GM19452 (cell line): ENCODE results near the gene THADA.

ENCODE experiments used
- ATAC-seq: cut with Tn5 transposase; IDR thresholded peaks from one replicate; pipeline ENCODE4 v1.9.1; 2021; ENCODE audit not compliant: unreplicated experiment

Gene THADA

DNA sequence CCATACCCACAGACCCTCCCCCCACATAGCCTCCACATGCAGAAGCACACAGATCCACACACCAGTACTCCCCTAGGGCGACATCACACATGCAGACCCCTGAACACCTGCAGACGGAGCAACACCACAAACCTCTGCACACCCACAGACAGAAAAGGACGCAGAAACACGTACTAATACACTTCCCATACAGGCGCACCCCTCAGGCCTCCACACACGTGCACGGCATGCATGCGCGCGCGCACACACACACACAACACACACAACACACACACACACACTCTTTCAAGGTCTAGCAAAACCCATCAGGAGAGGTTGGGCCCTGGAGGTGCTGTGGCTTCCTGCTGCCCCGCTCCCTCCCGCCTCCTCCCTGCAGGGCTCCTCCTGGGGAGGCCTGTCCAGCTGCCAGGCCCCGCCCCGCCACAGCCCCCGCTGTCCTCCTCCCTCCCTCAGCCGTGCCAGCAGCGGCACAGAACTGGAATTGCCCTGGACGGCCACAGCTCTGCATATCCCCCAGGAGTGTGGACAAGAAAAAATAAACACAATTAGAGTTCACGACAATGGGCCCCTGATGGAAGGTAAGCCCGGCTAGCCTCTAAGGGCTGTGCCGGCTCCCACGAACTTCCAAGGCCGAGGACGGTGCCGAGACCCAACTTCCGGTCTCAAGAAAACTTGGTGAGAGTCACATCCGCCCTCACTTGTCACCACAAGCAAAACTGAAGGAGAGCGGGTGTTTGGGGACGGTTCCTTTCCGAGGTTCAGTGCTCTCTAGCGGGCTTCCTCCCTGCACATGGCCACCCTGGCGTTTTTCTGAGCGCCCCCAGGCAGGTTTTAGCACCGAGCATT lies 376.2 kb downstream of the THADA start:
- ATAC-seq, result peak; percentile 55

DNA sequence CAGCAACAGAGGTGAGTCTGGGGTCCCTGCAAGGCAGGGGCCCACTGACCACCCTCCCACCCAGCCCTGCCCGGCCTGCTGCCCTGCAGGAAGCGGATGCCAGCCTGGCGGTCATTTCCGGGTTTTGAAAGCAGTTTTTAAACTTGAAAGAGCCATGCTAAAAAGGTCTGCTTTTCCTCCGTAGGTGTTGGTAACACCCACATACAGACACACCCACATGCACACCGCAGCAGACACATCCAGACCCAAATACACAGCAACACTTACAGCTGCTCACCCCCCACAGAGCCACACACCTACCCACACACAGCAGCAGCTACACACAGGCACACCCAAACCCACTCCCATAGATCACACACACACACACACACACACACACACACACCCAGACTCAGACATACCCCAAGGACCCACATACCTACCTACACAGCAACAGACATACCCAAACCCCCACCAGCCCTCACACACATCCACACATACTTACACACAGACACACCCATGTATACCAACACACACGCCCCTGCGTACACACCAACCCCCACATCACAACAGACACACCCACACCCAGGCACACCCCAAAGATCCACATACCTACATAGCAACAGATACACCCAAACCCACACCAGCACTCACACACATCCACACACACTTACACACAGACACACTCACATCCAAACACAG lies 377.0 kb downstream of the THADA start:
- ATAC-seq, result peak; percentile 34

DNA sequence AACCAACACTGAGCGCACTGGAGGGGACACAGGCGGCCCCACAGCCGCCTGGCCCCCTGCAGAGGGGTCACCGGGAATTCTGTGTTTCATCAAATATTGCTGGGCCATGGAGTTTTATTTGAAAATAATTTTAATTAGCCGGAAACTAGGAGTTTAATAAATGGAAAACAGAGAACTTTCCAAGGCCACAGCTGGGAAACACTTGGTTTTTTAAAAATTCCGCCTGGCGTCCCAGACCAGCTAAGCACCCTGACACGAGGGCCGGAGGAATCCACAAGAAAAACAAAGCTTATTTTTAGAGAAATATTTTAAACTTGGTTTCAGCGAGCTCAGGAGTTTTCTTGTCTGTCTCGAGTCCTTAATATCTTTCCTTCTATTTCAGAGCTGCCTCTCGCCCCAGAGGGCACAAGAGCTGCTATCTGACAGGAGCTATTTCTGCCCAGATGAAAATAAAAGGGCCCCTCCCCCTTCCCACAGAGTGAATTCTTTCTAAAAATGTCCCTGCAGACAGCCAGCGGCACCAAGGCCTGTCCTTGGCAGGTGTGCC lies 377.6 kb downstream of the THADA start:
- peak; percentile 1 for ATAC-seq

GRCh38 chr2:43217228-43218154 lies 378.3 kb downstream of the THADA start:
- no peak for ATAC-seq

- no peak for ATAC-seq
These were observed 379.2 kb downstream of the THADA start for GRCh38 chr2:43216629-43217028.

GRCh38 chr2:43215673-43216255 lies 380.1 kb downstream of the THADA start:
- ATAC-seq, result no peak

GRCh38 chr2:43214253-43214652 lies 381.6 kb downstream of the THADA start:
- ATAC-seq, result no peak

DNA sequence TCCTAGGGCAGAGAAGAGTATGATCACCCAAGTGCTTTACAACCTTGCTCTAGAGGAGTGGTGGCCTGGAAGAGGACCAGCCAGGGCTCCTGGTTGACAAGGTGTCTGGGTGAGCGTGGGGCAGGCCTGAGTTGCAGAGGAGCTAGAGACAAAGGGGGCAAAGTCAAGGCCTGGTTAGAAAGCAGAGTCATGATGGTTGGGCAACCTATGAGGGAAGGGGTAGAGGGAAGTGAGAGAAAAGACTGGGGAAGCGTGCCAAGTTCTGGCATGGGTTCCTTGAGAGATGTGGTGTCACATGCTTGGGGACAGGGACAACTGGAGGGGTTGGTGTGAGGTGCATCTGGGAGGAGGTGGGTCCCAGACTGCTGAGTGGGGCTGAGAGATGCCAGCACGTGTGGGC lies 382.9 kb downstream of the THADA start:
- ATAC-seq, result no peak

DNA sequence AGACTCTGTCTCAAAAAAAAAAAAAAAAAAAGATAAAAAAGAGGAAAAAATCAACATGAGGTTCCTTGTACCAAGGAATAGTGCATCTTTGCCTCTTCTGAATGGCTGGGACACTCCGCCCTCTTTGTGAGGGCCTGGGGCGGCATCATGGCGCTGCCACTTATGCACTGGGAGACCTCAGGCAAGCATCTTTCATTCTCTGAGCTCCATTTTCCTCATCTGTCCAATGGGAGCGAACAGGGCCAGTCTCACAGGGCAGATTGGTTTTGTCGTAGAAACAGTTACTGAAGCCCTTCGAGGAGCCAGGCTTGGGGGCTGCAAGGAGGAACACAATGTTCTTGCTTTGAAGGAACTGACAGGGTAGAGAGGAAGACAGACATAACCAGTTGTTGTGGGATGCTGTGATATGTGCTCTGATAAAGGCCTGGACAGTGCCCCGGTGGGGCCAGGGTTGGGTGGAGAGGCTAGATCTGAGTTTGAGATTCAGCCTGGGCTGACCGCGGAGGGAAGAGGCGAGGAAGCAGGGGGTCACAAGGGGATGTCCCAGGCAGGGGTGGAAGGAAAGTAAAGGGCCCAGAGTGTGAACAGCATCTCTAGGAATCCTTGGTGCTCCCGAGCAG lies 383.5 kb downstream of the THADA start:
- ATAC-seq, result no peak

GRCh38 chr2:43210467-43211303 lies 385.2 kb downstream of the THADA start:
- no peak for ATAC-seq

DNA sequence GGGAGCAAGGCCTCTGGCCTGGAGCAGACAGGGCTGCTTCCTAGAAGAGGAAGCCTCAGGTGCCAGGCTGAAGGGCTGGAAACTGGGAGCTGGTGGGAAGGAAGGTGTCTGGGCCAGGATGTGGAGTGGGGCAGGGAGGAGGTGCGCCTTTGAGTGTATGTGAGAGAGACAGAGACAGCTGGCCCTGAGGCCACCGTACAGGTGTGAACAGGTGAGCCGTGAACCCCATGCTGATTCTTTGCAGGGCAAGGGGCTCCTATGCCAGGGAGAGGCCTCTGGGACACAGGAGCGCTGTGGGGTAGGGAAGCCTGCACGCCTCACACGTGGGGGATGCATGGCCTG lies 385.7 kb downstream of the THADA start:
- ATAC-seq, result no peak

DNA sequence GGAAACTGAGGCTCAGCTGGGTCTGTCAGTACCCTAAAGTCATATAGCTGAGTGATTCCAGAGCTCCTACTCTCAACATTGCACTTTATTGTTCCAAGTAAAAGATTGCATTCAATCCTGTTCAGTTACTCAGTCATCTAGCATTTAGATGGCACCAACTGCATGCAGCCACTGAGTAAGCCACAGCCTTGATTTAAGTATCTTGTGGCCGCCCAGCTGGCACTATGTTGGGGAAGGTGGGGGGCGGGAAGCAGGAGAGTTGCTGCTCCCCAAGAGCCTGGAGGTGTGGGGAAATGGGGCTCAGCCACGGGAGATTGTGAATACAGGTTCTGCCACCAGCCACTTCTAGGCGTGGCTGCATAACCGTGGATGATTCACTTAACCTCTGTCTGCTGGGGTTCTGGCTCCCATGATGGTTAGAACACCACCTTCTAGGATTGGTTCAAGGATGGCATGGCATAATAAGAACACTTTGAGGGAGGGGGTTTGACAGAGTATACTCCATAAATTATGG lies 386.6 kb downstream of the THADA start:
- no peak for ATAC-seq

- ATAC-seq, result no peak
These were observed 388.1 kb downstream of the THADA start for GRCh38 chr2:43207553-43208300.

DNA sequence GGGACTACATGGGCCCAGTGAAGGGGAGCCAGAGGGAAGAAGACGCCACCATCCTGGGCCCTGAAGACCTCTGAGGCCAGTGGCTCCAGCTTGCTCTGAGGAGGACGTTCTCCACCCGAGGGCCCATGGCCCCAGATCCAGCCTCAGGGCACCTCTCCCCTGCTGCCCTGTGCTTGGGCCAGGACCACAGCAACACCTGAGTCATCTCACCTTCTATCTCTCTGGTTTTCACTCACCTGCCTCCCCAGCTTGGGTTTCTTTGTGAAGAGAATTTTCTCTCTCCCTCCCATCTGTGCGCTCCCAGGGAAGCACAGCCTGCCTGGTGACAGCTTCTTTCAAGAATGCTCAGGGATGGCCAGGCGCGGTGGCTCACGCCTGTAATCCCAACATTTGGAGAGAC lies 389.2 kb downstream of the THADA start:
- ATAC-seq, result no peak

DNA sequence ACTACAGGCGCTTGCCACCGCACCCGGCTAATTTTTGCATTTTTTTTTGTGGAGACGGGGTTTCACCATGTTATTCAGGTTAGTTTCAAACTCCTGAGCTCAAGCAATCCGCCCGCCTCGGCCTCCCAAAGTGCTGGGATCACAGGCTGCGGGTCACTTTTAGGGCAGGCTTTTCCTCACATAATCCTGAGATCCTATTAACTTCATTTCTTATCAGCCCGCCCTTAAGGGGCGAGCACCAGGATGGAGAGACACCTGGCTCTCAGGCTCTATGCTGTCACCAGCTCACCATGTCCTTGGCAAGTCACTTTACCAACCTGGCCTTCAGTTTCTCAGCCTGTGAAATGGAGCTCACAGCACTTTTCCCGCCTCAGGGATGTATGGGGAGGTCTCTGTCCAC lies 392.5 kb downstream of the THADA start:
- no peak for ATAC-seq

DNA sequence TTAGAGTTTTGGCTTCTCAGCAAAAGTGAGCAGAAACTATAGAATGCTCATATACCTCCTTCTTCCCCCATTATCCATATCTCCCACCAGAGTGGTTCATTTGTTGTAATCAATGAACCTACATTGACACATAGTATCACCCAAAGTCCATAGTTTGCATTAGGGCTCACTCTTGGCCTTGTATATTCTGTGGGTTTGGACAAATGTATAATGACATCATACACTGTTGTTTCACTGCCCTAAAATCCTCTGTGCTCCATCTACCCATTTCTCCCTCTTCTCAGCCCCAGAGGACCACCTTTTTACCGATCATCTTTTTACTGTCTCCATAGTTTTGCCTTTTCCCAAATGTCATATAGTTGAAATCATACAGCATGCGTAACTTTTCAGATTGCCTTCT lies 393.5 kb downstream of the THADA start:
- ATAC-seq, result no peak

DNA sequence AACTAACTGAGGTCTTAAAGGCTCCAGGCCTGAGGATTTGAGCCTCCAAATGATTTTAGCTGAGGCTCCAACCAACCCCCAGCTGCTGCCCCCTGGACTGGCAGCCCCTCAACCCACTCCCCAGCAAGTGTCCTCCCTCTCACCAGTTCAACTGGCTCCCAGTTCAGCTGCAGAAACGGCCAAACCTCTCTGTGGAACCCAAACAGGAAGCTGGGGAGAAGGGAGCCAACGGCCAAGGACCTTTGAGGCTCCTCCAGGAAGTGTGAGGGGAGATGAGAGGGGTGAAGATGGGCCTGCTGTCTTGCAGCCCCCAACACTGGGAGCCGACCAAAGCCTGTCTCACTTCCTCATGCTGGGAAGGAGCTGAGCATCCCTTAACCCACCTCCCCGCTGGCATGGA lies 394.3 kb downstream of the THADA start:
- no peak for ATAC-seq

DNA sequence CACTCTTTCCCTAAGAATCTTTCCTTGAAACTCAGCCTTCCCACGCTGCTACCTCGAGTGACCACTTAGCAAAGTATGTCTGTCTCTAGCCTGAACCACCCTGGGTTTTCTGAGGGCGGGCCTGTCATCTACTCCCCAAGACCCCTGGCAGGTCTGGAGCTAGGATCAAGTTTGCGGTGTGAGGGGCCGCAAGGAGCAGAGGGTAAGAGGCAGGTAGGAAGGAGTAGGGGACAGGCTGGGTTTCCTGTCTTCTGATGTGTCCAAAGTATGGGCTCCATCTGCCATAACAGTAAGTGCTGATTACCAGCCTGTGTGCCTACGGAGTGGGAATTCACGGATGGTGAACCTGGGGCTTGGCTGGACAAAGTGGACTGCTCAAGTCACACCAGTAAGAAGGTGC lies 394.8 kb downstream of the THADA start:
- no peak for ATAC-seq
